Osteocyte (in vitro differentiated cells): Measurements from ENCODE around the gene ZSWIM4. TPM values are rescaled to one million over a fixed set of nuclear protein-coding genes. Genes with fewer than 3 reads are reported as not detected.

Source experiments
- DNase-seq: peaks from one replicate; pipeline ENCODE4 v3.0.0; 2021; ENCODE audit warnings: mixed read lengths; ENCODE audit not compliant: unreplicated experiment; ENCODE audit errors: extremely low spot score
- H3K27ac Mint-ChIP-seq: one replicate; pipeline ENCODE4 v1.8.0; 2021; ENCODE audit warnings: mild to moderate bottlenecking, mixed read lengths; ENCODE audit not compliant: unreplicated experiment
- H3K27me3 Mint-ChIP-seq: one replicate; pipeline ENCODE4 v1.8.0; 2021; ENCODE audit warnings: mixed read lengths; ENCODE audit not compliant: unreplicated experiment
- H3K36me3 Mint-ChIP-seq: one replicate; pipeline ENCODE4 v1.8.0; 2021; ENCODE audit warnings: mixed read lengths; ENCODE audit not compliant: unreplicated experiment
- H3K4me1 Mint-ChIP-seq: one replicate; pipeline ENCODE4 v1.8.0; 2021; ENCODE audit warnings: mixed read lengths; ENCODE audit not compliant: unreplicated experiment
- H3K4me3 Mint-ChIP-seq: one replicate; pipeline ENCODE4 v1.8.0; 2021; ENCODE audit warnings: mild to moderate bottlenecking, moderate library complexity, mixed read lengths; ENCODE audit not compliant: unreplicated experiment
- H3K9me3 Mint-ChIP-seq: one replicate; pipeline ENCODE4 v1.8.0; 2021; ENCODE audit warnings: mixed read lengths; ENCODE audit not compliant: unreplicated experiment
- total RNA-seq: library from RNA; stranded (reverse); gene quantifications from 2 replicates; pipeline ENCODE4 v1.2.1, GENCODE V29; 2021
- TF ChIP-seq, protein P1 (sequence below): fragments of 200-600 bp; sonication (generic); IDR thresholded peaks from 2 replicates; pipeline ENCODE4 v1.5.0; 2021; ENCODE audit warnings: antibody characterized with exemption, mild to moderate bottlenecking, moderate library complexity

The ZSWIM4 gene
- total RNA-seq, 1 donor from 2014 or later = 15.1 TPM

DNA sequence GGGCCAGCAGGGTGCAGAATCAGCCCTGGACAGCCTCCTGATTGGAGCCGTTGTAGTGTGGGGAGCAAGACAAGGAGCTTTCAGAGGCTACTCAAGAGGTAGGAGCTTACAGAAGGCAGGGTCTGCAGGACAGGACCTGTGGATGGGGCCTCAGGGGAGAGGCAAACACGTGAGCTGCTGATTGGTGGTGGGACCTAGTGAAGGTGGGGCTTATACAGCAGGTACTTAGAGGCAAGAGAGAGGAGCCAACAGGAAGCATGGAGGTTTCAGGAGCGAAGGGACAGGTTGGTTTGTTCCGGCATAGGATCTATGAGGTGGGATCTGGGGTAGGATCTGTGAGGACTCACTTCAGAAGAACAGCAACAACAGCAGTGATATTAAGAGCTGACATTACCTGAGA lies 32.4 kb downstream of the ZSWIM4 start:
- H3K9me3 Mint-ChIP-seq = no peaks in the 10 kb centered on the region
- H3K27ac Mint-ChIP-seq = peak overlapping the region; percentile 48
- TF ChIP-seq, protein P1, sequence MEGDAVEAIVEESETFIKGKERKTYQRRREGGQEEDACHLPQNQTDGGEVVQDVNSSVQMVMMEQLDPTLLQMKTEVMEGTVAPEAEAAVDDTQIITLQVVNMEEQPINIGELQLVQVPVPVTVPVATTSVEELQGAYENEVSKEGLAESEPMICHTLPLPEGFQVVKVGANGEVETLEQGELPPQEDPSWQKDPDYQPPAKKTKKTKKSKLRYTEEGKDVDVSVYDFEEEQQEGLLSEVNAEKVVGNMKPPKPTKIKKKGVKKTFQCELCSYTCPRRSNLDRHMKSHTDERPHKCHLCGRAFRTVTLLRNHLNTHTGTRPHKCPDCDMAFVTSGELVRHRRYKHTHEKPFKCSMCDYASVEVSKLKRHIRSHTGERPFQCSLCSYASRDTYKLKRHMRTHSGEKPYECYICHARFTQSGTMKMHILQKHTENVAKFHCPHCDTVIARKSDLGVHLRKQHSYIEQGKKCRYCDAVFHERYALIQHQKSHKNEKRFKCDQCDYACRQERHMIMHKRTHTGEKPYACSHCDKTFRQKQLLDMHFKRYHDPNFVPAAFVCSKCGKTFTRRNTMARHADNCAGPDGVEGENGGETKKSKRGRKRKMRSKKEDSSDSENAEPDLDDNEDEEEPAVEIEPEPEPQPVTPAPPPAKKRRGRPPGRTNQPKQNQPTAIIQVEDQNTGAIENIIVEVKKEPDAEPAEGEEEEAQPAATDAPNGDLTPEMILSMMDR = no peak
- DNase-seq = no peak
- no peak overlapping the region for H3K4me3 Mint-ChIP-seq
- peaks cover 37% of the 10 kb centered on the region for H3K36me3 Mint-ChIP-seq
- H3K27me3 Mint-ChIP-seq = no peaks in the 10 kb centered on the region
- H3K4me1 Mint-ChIP-seq = peaks cover 12% of the 10 kb centered on the region

DNA sequence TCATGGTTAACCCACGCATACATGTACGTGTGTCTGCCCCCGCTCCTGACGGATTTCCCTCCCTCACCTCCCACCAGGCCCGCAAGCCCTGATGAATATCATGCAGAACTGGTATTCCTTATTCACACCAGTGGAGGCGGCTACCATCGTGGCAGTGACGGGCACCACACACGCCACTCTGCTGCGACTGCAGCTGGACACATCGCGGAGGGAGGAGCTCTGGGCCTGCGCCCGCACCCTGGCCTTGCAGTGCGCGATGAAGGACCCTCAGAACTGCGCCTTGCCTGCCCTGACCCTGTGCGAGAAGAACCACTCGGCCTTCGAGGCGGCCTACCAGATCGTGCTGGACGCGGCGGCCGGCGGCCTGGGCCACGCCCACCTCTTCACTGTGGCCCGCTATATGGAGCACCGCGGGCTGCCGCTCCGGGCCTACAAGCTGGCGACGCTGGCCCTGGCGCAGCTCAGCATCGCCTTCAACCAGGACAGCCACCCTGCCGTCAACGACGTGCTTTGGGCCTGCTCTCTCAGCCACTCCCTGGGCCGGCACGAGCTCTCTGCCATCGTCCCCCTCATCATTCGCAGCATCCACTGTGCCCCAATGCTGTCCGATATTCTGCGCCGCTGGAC lies 35.0 kb downstream of the ZSWIM4 start:
- peak overlapping the region; percentile 76 for H3K27ac Mint-ChIP-seq
- TF ChIP-seq, protein P1 = no peak
- no peaks in the 10 kb centered on the region for H3K9me3 Mint-ChIP-seq
- no peak for DNase-seq
- H3K4me1 Mint-ChIP-seq = peaks cover 33% of the 10 kb centered on the region
- H3K27me3 Mint-ChIP-seq = no peaks in the 10 kb centered on the region
- H3K36me3 Mint-ChIP-seq = peaks cover 42% of the 10 kb centered on the region
- H3K4me3 Mint-ChIP-seq = peak overlapping the region; percentile 38

DNA sequence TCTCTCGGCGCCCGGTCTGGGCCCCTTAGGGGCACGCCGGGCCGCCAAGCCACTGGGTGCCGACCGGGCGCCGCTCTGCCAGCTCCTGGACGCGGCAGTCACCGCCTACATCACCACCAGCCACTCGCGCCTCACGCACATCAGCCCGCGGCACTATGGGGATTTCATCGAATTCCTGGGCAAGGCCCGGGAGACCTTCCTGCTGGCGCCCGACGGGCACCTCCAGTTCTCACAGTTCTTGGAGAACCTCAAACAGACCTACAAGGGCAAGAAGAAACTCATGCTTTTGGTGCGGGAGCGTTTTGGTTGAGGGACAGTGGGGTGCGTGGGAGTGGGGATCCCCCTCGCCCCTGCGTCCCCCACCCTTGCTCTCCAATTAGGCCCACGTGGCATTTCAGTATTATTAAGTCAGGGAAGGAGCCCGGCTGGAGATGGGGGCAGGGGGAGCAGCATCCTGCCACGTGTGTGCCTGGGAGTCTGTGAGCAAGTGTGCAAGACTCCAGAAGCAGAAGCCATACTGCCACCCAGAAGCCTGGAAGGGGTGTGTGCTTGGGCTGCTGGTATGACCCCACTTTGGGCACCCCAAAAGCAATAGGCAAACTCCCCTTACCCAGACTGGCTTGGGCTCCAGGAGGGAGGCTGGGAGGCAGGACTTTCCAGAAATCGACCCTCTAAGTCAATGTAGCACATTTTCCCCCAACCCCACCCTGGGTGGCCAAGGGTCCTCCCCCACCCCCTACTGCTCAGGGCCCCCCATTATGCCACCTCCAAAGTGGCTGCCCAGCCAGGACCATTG lies 35.7 kb downstream of the ZSWIM4 start:
- peaks cover 37% of the 10 kb centered on the region for H3K4me1 Mint-ChIP-seq
- TF ChIP-seq, protein P1 = no peak
- H3K27me3 Mint-ChIP-seq = no peaks in the 10 kb centered on the region
- peak overlapping the region; percentile 38 for H3K4me3 Mint-ChIP-seq
- no peak for DNase-seq
- no peaks in the 10 kb centered on the region for H3K9me3 Mint-ChIP-seq
- H3K36me3 Mint-ChIP-seq = peaks cover 38% of the 10 kb centered on the region
- H3K27ac Mint-ChIP-seq = peak overlapping the region; percentile 76

DNA sequence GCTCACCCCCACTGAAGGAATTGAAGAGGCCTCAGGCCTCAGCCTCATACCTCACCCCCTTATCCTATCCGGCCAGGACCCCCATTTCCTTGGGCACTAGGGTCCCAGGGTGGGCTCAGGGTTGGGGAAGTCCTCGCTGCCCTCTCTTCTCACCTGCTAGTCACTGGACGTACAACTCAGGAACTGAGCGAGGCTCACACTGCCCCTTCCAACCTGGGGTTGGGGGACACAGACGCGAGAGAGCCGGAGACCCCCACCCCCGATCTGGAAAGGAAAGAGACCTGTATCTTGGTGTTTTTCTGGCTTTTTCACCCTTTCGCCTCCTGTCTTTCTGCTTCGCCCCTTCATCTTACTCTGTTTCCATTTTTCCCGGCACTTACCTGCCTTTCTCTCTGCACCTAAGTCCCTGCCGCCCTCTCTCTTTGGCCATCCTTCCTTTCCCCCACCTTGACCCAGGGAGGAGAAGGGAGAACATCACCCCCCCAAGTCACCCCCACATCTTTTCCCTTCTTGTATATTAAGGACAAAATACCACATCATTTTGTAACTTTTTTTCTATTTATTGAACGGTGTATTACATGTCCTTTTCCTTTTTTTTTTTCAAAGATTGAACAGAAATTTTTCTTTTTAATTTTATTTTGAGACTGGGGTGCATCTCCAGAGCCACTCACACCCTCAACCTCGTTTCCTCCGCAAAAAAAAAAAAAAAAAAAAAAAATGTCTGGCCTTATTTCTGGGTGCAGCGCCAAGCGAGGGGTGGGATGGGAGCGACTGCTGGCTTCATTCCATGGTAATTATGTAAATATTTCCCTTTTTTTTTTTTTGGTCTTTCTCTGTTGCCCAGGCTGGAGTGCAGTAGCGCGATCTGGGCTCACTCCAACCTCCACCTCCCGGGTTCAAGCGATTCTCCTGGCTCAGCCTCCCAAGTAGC lies 36.6 kb downstream of the ZSWIM4 start:
- Mint-ChIP-seq H3K9me3 (no peaks in the 10 kb centered on the region), H3K36me3 (peaks cover 37% of the 10 kb centered on the region), H3K27me3 (no peaks in the 10 kb centered on the region), H3K4me1 (peaks cover 43% of the 10 kb centered on the region), H3K4me3 (peak overlapping the region; percentile 10), H3K27ac (peak overlapping the region; percentile 91)
- TF ChIP-seq, protein P1 = no peak
- DNase-seq = no peak
